ENCODE measurements around the gene CHORDC1. TPM values are rescaled to one million over a fixed set of nuclear protein-coding genes. Genes with fewer than 3 reads are reported as not detected.

The CHORDC1 gene
- polyA plus RNA-seq, 1 donor (not counting 4 experiments of a cell fraction or from before 2014, with no cell fraction given), result 50.7 TPM

GRCh38 chr11:90256404-90257157 lies 33.7 kb upstream of the CHORDC1 start:
- Histone ChIP-seq H3K9me3 (ENCODE audit: control insufficient read depth, low read depth, low read length) (no peaks in the 10 kb centered on the region), H3K4me1 (ENCODE audit: control insufficient read depth, extremely low read depth, insufficient read depth, low read length) (no peaks in the 10 kb centered on the region)
- dilution Hi-C loops (cut with MboI; ENCODE audit: extremely low pct_ligation_motif_present, low sequenced_read_pairs), result no loop called here

GRCh38 chr11:90254065-90254464 lies 31.2 kb upstream of the CHORDC1 start:
- no peaks in the 10 kb centered on the region for H3K9me1 ChIP-seq (ENCODE audit: control insufficient read depth, extremely low read depth, insufficient read depth, low read length)
- no peaks in the 10 kb centered on the region for H3K4me1 ChIP-seq (ENCODE audit: control insufficient read depth, extremely low read depth, insufficient read depth, low read length)
- no peaks in the 10 kb centered on the region for H3K36me3 ChIP-seq (ENCODE audit: control insufficient read depth in 2 of 2, extremely low read depth in 1 of 2, insufficient read depth in 2 of 2, low read length in 2 of 2)
- H3K4me2 ChIP-seq (ENCODE audit: control insufficient read depth, extremely low read depth, insufficient read depth, low read depth, low read length), result no peak overlapping the region
- H3K79me2 ChIP-seq (ENCODE audit: control insufficient read depth, insufficient read depth, low read length), result no peaks in the 10 kb centered on the region
- H3K4me3 ChIP-seq (ENCODE audit: control insufficient read depth in 2 of 3, extremely low read depth in 1 of 3, insufficient read depth in 2 of 3, low read depth in 1 of 3, low read length in 3 of 3), result no peak overlapping the region
- H3K27me3 ChIP-seq (ENCODE audit: control insufficient read depth, extremely low read depth, insufficient read depth, low read length), result no peaks in the 10 kb centered on the region
- FAIRE-seq, result no peak
- no peaks in the 10 kb centered on the region for H4K20me1 ChIP-seq (ENCODE audit: control insufficient read depth, extremely low read depth, insufficient read depth, low read length)
- no peak overlapping the region for H3K27ac ChIP-seq (ENCODE audit: control insufficient read depth, insufficient read depth, low read length)
- H3K9ac ChIP-seq (ENCODE audit: control insufficient read depth, extremely low read depth, insufficient read depth, low read length), result no peak overlapping the region
- no peak overlapping the region for H2AFZ ChIP-seq (ENCODE audit: control insufficient read depth, low read length)
- TF ChIP-seq EZH2 (IDR thresholded peaks at IDR 0.05; ENCODE audit: low read length), result no peak
- TF ChIP-seq, protein P1, sequence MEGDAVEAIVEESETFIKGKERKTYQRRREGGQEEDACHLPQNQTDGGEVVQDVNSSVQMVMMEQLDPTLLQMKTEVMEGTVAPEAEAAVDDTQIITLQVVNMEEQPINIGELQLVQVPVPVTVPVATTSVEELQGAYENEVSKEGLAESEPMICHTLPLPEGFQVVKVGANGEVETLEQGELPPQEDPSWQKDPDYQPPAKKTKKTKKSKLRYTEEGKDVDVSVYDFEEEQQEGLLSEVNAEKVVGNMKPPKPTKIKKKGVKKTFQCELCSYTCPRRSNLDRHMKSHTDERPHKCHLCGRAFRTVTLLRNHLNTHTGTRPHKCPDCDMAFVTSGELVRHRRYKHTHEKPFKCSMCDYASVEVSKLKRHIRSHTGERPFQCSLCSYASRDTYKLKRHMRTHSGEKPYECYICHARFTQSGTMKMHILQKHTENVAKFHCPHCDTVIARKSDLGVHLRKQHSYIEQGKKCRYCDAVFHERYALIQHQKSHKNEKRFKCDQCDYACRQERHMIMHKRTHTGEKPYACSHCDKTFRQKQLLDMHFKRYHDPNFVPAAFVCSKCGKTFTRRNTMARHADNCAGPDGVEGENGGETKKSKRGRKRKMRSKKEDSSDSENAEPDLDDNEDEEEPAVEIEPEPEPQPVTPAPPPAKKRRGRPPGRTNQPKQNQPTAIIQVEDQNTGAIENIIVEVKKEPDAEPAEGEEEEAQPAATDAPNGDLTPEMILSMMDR (optimal IDR thresholded peaks at IDR 0.05 in 1 of 3, IDR thresholded peaks at IDR 0.05 in 1 of 3, conservative IDR thresholded peaks at IDR 0.05 in 1 of 3; ENCODE audit: extremely low read depth in 1 of 3, insufficient read depth in 2 of 3, low read length in 3 of 3), result no peak
- dilution Hi-C loops (cut with MboI; ENCODE audit: extremely low pct_ligation_motif_present, low sequenced_read_pairs), result no loop called here
- H3K9me3 ChIP-seq (ENCODE audit: control insufficient read depth, low read depth, low read length), result no peaks in the 10 kb centered on the region
- no peak for DNase-seq (ENCODE audit: low read depth, low spot score)

More at GRCh38 chr11:90256404-90257157, 33.7 kb upstream of the CHORDC1 start:
- FAIRE-seq (no peak), DNase-seq (ENCODE audit: low read depth, low spot score) (no peak)
- H3K4me3 ChIP-seq (ENCODE audit: control insufficient read depth in 2 of 3, extremely low read depth in 1 of 3, insufficient read depth in 2 of 3, low read depth in 1 of 3, low read length in 3 of 3), result no peak overlapping the region
- H4K20me1 ChIP-seq (ENCODE audit: control insufficient read depth, extremely low read depth, insufficient read depth, low read length), result no peaks in the 10 kb centered on the region
- H3K9ac ChIP-seq (ENCODE audit: control insufficient read depth, extremely low read depth, insufficient read depth, low read length), result no peak overlapping the region
- no peaks in the 10 kb centered on the region for H3K9me1 ChIP-seq (ENCODE audit: control insufficient read depth, extremely low read depth, insufficient read depth, low read length)
- TF ChIP-seq EZH2 (IDR thresholded peaks at IDR 0.05; ENCODE audit: low read length), result no peak
- TF ChIP-seq, protein P1 (optimal IDR thresholded peaks at IDR 0.05 in 1 of 3, IDR thresholded peaks at IDR 0.05 in 1 of 3, conservative IDR thresholded peaks at IDR 0.05 in 1 of 3; ENCODE audit: extremely low read depth in 1 of 3, insufficient read depth in 2 of 3, low read length in 3 of 3), result no peak
- no peaks in the 10 kb centered on the region for H3K79me2 ChIP-seq (ENCODE audit: control insufficient read depth, insufficient read depth, low read length)
- no peak overlapping the region for H3K4me2 ChIP-seq (ENCODE audit: control insufficient read depth, extremely low read depth, insufficient read depth, low read depth, low read length)
- no peak overlapping the region for H2AFZ ChIP-seq (ENCODE audit: control insufficient read depth, low read length)
- H3K27me3 ChIP-seq (ENCODE audit: control insufficient read depth, extremely low read depth, insufficient read depth, low read length), result no peaks in the 10 kb centered on the region
- H3K36me3 ChIP-seq (ENCODE audit: control insufficient read depth in 2 of 2, extremely low read depth in 1 of 2, insufficient read depth in 2 of 2, low read length in 2 of 2), result no peaks in the 10 kb centered on the region
- no peak overlapping the region for H3K27ac ChIP-seq (ENCODE audit: control insufficient read depth, insufficient read depth, low read length)
